ENCODE results near the gene ADRA2B.

- TF ChIP-seq TARDBP (IDR thresholded peaks at IDR 0.05) (no peak), NFRKB (IDR thresholded peaks at IDR 0.05) (no peak), ELF4 (IDR thresholded peaks at IDR 0.05) (no peak), L3MBTL2 (conservative IDR thresholded peaks at IDR 0.05) (no peak), FOXK2 (IDR thresholded peaks at IDR 0.05) (no peak), ZNF384 (IDR thresholded peaks at IDR 0.05) (no peak), SUZ12 (IDR thresholded peaks at IDR 0.05) (no peak), FOXM1 (IDR thresholded peaks at IDR 0.05; ENCODE audit: borderline replicate concordance) (no peak), FOXA1 (IDR thresholded peaks at IDR 0.05) (no peak), LEF1 (IDR thresholded peaks at IDR 0.05; ENCODE audit: borderline replicate concordance) (no peak), ARNT (IDR thresholded peaks at IDR 0.05) (no peak)
Observed at GRCh38 chr2:96116879-96117533, 635 bp upstream of the ADRA2B start.

Data from HEK293T (cell line).